ENCODE measurements around the gene LPIN1.

- TF ChIP-seq CTCF (conservative IDR thresholded peaks at IDR 0.05) (no peak), EZH2 (IDR thresholded peaks at IDR 0.05; ENCODE audit: low read depth) (no peak)
Observed at GRCh38 chr2:11785611-11785940, 39.1 kb downstream of the LPIN1 start.

All from PC-9 (cell line).